Measurements from ENCODE around the gene CRB3.

The CRB3 gene

DNA sequence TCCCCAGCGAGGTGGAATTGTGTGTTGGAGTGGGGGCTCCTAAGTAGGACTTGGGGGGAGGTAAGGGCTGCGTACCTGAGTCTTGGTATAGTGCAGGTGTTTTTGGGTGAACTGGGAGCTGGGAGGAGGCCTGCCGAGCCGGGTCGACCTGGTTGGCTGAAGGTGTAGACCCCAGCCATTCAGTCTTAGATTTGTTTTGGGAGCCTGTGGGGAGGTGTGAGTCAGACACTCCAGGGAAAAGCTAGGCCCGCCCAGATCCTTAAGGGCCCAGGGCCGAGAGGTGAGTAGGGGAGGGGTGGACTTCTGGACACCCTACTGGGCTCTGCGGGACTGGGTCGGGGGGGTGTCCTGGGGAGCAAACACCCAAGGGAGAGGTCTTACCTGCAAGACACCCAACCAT is 935 bp downstream of the CRB3 start:
- Mint-ChIP-seq H3K9me3 (no peaks in the 10 kb centered on the region), H3K27ac (no peak overlapping the region), H3K4me1 (peaks cover 14% of the 10 kb centered on the region), H3K4me3 (no peak overlapping the region), H3K36me3 (ENCODE audit: low read depth) (no peaks in the 10 kb centered on the region), H3K27me3 (ENCODE audit: low read depth, poor library complexity) (peaks cover 89% of the 10 kb centered on the region)
- TF ChIP-seq, protein P1, sequence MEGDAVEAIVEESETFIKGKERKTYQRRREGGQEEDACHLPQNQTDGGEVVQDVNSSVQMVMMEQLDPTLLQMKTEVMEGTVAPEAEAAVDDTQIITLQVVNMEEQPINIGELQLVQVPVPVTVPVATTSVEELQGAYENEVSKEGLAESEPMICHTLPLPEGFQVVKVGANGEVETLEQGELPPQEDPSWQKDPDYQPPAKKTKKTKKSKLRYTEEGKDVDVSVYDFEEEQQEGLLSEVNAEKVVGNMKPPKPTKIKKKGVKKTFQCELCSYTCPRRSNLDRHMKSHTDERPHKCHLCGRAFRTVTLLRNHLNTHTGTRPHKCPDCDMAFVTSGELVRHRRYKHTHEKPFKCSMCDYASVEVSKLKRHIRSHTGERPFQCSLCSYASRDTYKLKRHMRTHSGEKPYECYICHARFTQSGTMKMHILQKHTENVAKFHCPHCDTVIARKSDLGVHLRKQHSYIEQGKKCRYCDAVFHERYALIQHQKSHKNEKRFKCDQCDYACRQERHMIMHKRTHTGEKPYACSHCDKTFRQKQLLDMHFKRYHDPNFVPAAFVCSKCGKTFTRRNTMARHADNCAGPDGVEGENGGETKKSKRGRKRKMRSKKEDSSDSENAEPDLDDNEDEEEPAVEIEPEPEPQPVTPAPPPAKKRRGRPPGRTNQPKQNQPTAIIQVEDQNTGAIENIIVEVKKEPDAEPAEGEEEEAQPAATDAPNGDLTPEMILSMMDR (IDR thresholded peaks at IDR 0.05): no peak
- DNase-seq: no peak

DNA sequence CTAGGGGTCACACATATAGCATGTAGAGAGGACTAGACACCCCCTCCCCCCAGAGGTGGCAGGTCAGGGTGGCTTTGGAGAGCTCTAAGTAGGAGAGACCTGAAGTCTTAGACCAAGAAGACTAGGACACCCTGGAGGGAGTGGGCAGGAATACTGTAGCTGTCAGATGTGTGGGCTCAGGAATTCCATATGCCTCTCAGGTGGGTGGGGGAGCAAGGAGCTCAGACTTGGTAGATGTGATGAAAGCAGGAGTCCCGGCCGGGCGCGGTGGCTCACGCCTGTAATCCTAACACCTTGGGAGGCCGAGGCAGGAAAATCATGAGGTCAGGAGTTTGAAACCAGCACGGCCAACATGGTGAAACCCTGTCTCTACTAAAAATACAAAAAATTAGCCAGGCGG is 1.6 kb downstream of the CRB3 start:
- TF ChIP-seq, protein P1 (IDR thresholded peaks at IDR 0.05): no peak
- no peaks in the 10 kb centered on the region for H3K9me3 Mint-ChIP-seq
- no peak overlapping the region for H3K27ac Mint-ChIP-seq
- no peak for DNase-seq
- H3K36me3 Mint-ChIP-seq (ENCODE audit: low read depth): no peaks in the 10 kb centered on the region
- H3K4me3 Mint-ChIP-seq: no peak overlapping the region
- H3K27me3 Mint-ChIP-seq (ENCODE audit: low read depth, poor library complexity): peaks cover 85% of the 10 kb centered on the region
- peaks cover 11% of the 10 kb centered on the region for H3K4me1 Mint-ChIP-seq

DNA sequence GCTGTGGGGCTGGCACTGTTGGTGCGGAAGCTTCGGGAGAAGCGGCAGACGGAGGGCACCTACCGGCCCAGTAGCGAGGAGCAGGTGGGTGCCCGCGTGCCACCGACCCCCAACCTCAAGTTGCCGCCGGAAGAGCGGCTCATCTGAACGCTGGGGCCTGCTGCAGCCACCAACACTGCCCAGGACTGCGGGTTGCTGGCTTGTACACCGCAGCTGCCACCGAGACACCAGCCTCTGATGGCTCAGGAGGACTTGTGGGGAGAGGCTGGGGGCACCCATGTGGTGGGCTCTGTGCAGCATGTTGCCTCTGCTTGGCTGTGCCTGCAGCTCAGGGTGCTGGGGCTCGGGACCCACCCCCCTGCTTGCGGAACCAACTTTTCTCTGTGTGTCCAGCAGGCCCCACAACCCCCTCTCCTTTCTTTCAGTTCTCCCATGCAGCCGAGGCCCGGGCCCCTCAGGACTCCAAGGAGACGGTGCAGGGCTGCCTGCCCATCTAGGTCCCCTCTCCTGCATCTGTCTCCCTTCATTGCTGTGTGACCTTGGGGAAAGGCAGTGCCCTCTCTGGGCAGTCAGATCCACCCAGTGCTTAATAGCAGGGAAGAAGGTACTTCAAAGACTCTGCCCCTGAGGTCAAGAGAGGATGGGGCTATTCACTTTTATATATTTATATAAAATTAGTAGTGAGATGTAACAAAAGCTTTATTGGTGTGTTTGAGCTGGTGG is 2.6 kb downstream of the CRB3 start:
- H3K9me3 Mint-ChIP-seq: no peaks in the 10 kb centered on the region
- H3K27ac Mint-ChIP-seq: no peak overlapping the region
- no peak for DNase-seq
- H3K4me1 Mint-ChIP-seq: peaks cover 10% of the 10 kb centered on the region
- TF ChIP-seq, protein P1 (IDR thresholded peaks at IDR 0.05): no peak
- H3K27me3 Mint-ChIP-seq (ENCODE audit: low read depth, poor library complexity): peaks cover 79% of the 10 kb centered on the region
- H3K36me3 Mint-ChIP-seq (ENCODE audit: low read depth): no peaks in the 10 kb centered on the region
- H3K4me3 Mint-ChIP-seq: no peak overlapping the region

DNA sequence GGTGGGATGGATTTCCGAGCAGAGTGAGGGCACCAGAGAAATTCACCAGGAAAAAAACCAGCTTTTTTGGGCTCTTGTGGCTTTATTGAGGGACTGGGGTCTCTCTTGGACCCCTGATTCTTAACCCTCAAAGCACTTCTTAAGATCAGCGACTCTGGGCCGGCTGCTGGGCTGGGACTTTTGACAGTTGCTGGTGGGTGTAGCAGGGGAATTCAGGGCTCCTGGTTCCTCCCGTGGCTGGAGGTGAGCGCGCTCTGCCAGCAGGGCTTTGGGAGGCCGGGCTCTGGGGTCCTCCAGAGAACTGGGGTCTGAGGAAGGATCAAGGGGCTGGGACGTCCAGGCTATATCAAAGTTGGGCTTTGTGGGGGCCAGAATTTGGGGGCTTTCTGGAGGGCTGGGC is 3.3 kb downstream of the CRB3 start:
- no peak overlapping the region for H3K27ac Mint-ChIP-seq
- peaks cover 10% of the 10 kb centered on the region for H3K4me1 Mint-ChIP-seq
- no peak overlapping the region for H3K4me3 Mint-ChIP-seq
- DNase-seq: no peak
- H3K36me3 Mint-ChIP-seq (ENCODE audit: low read depth): no peaks in the 10 kb centered on the region
- no peaks in the 10 kb centered on the region for H3K9me3 Mint-ChIP-seq
- peaks cover 72% of the 10 kb centered on the region for H3K27me3 Mint-ChIP-seq (ENCODE audit: low read depth, poor library complexity)
- TF ChIP-seq, protein P1 (IDR thresholded peaks at IDR 0.05): no peak

DNA sequence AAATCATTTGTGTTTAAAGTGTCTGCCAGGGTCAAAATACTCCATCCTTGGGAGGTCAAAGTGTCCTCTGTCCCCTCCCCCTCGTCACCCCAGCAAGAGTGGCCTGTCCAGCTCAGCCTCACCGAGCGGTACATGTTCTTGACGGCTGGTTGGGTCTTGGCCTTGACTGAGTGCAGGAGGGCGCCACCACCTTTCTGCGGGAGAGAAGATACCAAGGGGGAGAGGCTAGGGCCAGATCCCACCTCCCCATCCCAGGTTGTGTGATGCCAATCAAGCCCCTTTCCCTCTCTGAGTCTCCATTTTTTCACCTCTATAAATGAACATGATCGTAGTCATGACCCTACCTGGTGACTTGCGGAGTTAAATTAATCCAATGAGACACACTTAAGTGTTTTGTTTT is 6.1 kb downstream of the CRB3 start:
- no peak for DNase-seq
- peaks cover 10% of the 10 kb centered on the region for H3K4me1 Mint-ChIP-seq
- H3K9me3 Mint-ChIP-seq: no peaks in the 10 kb centered on the region
- no peak overlapping the region for H3K4me3 Mint-ChIP-seq
- no peaks in the 10 kb centered on the region for H3K36me3 Mint-ChIP-seq (ENCODE audit: low read depth)
- peaks cover 69% of the 10 kb centered on the region for H3K27me3 Mint-ChIP-seq (ENCODE audit: low read depth, poor library complexity)
- TF ChIP-seq, protein P1 (IDR thresholded peaks at IDR 0.05): no peak
- H3K27ac Mint-ChIP-seq: no peak overlapping the region

DNA sequence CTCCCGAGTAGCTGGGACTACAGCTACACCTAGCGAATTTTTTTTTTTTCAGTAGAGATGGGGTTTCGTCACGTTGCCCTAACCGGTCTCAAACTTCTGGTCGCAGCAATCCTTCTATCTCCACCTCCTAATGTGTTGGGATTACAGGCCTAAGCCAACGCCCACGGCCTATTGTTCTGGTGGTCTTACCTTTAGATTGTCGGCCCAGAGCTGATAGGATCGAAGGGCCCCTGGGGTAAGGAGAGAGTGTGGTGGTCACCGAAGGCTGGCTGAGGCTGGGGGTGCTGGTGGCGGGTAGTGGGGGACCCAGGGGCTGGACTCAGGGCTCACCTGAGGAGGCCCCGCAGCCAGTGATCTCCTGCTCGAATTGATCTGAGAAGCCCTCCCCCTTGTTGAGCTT is 7.0 kb downstream of the CRB3 start:
- Mint-ChIP-seq H3K4me3 (no peak overlapping the region), H3K4me1 (peaks cover 10% of the 10 kb centered on the region)
- TF ChIP-seq, protein P1 (IDR thresholded peaks at IDR 0.05): no peak

More for the DNA sequence above, 7.0 kb downstream of the CRB3 start:
- peaks cover 69% of the 10 kb centered on the region for H3K27me3 Mint-ChIP-seq (ENCODE audit: low read depth, poor library complexity)
- H3K36me3 Mint-ChIP-seq (ENCODE audit: low read depth): no peaks in the 10 kb centered on the region
- no peak overlapping the region for H3K27ac Mint-ChIP-seq
- no peaks in the 10 kb centered on the region for H3K9me3 Mint-ChIP-seq
- no peak for DNase-seq

Measured in nephron progenitor cell (in vitro differentiated cells).